GM10248 (cell line): ENCODE measurements around the gene PSG3.
"Not testable (repeated sequence)": the region's sequence is repeated elsewhere in the genome, so short reads cannot be mapped to it uniquely, and the experiment has no call there.

Experiments used
- CTCF ChIA-PET: fragments of 300-600 bp; sonication (Branson Sonifier 250); formaldehyde crosslinking; extraction: SDS; loops from one replicate; lab custom pipeline; 2021; ENCODE audit warnings: antibody characterized with exemption; lab: Yijun Ruan, JAX
- POLR2A ChIA-PET: fragments of 350-650 bp; sonication (Branson Sonifier 250); formaldehyde crosslinking; extraction: SDS; loops from one replicate; lab custom pipeline; 2020; ENCODE audit warnings: antibody characterized with exemption; lab: Yijun Ruan, JAX
- DNase-seq: peaks from one replicate; pipeline ENCODE4 v3.0.0; 2012; ENCODE audit errors: extremely low spot score
- CTCF ChIP-seq: IDR thresholded peaks from 2 replicates; pipeline ENCODE4 v1.5.1; 2012; ENCODE audit warnings: mild to moderate bottlenecking, low read depth; ENCODE audit errors: extremely low read depth, missing control alignments, control extremely low read depth

The PSG3 gene

GRCh38 chr19:42741726-42742607, 1.7 kb upstream of the PSG3 start:
- CTCF ChIA-PET, DNase-seq, POLR2A ChIA-PET: not testable (repeated sequence)
- peak; percentile 47 for TF ChIP-seq CTCF

GRCh38 chr19:42737581-42738011, 2.7 kb downstream of the PSG3 start:
- POLR2A ChIA-PET, DNase-seq, CTCF ChIA-PET: not testable (repeated sequence)

- POLR2A ChIA-PET, DNase-seq, CTCF ChIA-PET: not testable (repeated sequence)
Observed at GRCh38 chr19:42728341-42728740, 11.9 kb downstream of the PSG3 start.

DNA sequence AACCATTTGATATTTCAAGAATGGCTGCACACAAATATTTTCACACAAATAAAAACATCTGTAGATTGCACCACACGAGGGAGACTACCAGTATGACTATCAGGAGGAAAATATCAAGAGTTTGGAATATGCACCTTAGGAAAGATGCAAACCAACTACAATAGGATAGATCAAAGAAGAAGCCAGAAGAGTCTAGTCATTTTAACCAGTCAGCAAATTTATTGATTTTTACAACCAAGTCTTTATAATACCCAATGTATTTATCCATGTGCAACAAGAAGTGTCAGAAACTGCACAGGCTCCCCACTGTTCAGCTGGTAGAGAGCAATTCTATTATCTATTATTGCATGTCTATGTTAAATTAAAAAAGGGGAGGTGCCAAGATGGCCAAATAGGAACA, 26.3 kb downstream of the PSG3 start:
- DNase-seq, POLR2A ChIA-PET, CTCF ChIA-PET: not testable (repeated sequence)

DNA sequence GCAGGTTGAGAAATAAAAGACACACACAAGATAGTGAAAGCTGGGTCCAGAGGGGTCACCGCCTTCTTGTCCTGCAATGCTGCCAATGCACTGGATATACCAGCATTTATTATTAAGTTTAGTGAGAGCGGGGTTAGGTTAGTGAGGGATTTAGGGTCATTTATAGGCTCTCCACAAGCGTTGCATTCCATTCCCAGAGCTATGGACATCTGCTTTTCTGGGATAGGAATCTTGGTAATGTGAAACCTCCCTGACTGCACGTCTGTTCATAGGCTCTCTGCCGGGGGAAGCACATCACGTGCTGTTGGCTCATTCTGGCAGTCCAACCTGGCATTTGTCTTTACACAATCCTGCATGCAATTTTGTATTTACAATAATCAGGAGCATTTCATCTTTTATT, 27.5 kb downstream of the PSG3 start:
- CTCF ChIA-PET, result not testable (repeated sequence)

DNA sequence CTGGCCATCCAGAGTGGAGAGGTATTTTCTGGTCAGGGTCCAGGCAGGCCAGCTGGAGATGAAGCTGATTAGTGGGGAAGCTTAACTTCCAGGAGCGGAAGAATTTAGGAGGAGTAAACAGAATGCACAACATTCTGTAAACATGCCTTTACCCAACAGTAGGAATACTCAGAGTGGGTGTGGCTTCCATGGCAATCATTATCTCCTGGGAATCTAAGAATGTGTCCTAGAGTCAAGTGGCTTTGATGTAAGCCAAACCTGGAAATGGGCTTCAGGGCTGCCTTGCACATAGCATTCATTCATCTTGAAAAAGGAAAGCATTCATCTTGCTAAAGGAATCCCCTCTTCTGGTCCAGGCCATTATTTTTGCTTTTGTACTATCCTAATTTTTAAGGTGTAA, 29.3 kb downstream of the PSG3 start:
- CTCF ChIA-PET, POLR2A ChIA-PET, DNase-seq: not testable (repeated sequence)

More for the DNA sequence above, 27.5 kb downstream of the PSG3 start:
- POLR2A ChIA-PET, DNase-seq: not testable (repeated sequence)

GRCh38 chr19:42697884-42698283, 42.4 kb downstream of the PSG3 start:
- no peak for DNase-seq
- POLR2A ChIA-PET, result no interaction called here
- CTCF ChIA-PET, result interaction anchor here (1.5 kb wide), 1 partner anchor 80 kb away, joined by 3 read pairs; no protein-coding TSS in a partner anchor
- TF ChIP-seq CTCF, result no peak

GRCh38 chr19:42695811-42696503, 44.3 kb downstream of the PSG3 start:
- POLR2A ChIA-PET, result no interaction called here
- CTCF ChIA-PET, result no interaction called here

More at GRCh38 chr19:42695811-42696503, 44.3 kb downstream of the PSG3 start:
- no peak for DNase-seq
- no peak for TF ChIP-seq CTCF
